Mucosa of descending colon (tissue), 3 donors: ENCODE data around the gene AK3. TPM values are rescaled to one million over a fixed set of nuclear protein-coding genes. Genes with fewer than 3 reads are reported as not detected.

Source experiments
- ATAC-seq: fragments of 200-7000 bp; cut with Tn5 transposase; one replicate; pipeline ENCODE4 v1.9.1; 2020; ENCODE audit warnings: mild to moderate bottlenecking, moderate library complexity
- DNase-seq, 3 donors: peaks; one replicate each; pipeline ENCODE4 v3.0.0-alpha.2; 2020
- H3K36me3 ChIP-seq: fragments of 200-600 bp; one replicate; pipeline ENCODE4 v1.8.0; 2021; ENCODE audit warnings: low read depth, mild to moderate bottlenecking
- H3K4me1 ChIP-seq: fragments of 200-600 bp; one replicate; pipeline ENCODE4 v1.8.0; 2021; ENCODE audit warnings: low read depth, mild to moderate bottlenecking
- H3K4me3 ChIP-seq: fragments of 200-600 bp; one replicate; pipeline ENCODE4 v1.8.0; 2021; ENCODE audit warnings: mild to moderate bottlenecking
- H3K9me3 ChIP-seq: fragments of 200-600 bp; one replicate; pipeline ENCODE4 v1.8.0; 2021; ENCODE audit warnings: mild to moderate bottlenecking
- intact Hi-C, 2 donors: fragments of 100-400 bp; cut with DNase I in 1 of 2; cut with micrococcal nuclease in 1 of 2; formaldehyde crosslinking; loops; one replicate each; pipeline versions ENCODE4 v1.11.0 to v1.11.1; 2022; cut with DNase I, micrococcal nuclease
- total RNA-seq, 3 donors: library from RNA; stranded (reverse); fragmentation: NEBNext Ultra II Directional in 2 of 3; extraction: Animal tissue kit (Norgen Biotek cat#: 25700) in 2 of 3; gene quantifications; one replicate each; pipeline versions ENCODE4 v1.2.1 to v1.2.4, GENCODE V29; 2021 to 2023
- TF ChIP-seq, protein P1 (sequence below): fragments of 200-600 bp; IDR thresholded peaks from one replicate; pipeline ENCODE4 v1.8.0; 2022; ENCODE audit warnings: antibody characterized with exemption, mild to moderate bottlenecking
- donor health status: DM: no; HTN: no; CAD: no; lungs with moderate emphysema.
- donor health status: DM: no; HTN: no; CAD: no.
- donor health status: DM: no; HTN: yes; CAD: no.

Gene AK3
- total RNA-seq, 3 donors from 2014 or later: 71.4 to 86.8 (median 74.0) TPM

- no peak overlapping the region for H3K4me3 ChIP-seq
- H3K36me3 ChIP-seq: no peaks in the 10 kb centered on the region
- DNase-seq: no peak
- TF ChIP-seq, protein P1, sequence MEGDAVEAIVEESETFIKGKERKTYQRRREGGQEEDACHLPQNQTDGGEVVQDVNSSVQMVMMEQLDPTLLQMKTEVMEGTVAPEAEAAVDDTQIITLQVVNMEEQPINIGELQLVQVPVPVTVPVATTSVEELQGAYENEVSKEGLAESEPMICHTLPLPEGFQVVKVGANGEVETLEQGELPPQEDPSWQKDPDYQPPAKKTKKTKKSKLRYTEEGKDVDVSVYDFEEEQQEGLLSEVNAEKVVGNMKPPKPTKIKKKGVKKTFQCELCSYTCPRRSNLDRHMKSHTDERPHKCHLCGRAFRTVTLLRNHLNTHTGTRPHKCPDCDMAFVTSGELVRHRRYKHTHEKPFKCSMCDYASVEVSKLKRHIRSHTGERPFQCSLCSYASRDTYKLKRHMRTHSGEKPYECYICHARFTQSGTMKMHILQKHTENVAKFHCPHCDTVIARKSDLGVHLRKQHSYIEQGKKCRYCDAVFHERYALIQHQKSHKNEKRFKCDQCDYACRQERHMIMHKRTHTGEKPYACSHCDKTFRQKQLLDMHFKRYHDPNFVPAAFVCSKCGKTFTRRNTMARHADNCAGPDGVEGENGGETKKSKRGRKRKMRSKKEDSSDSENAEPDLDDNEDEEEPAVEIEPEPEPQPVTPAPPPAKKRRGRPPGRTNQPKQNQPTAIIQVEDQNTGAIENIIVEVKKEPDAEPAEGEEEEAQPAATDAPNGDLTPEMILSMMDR: no peak
- no peak for ATAC-seq
- no peaks in the 10 kb centered on the region for H3K4me1 ChIP-seq
- H3K9me3 ChIP-seq: no peaks in the 10 kb centered on the region
- intact Hi-C loops: no loop called here
Measured at GRCh38 chr9:4700932-4701331, 40.1 kb downstream of the AK3 start.

- no peaks in the 10 kb centered on the region for H3K36me3 ChIP-seq
- ATAC-seq (no peak), DNase-seq (no peak)
Measured at GRCh38 chr9:4700091-4700490, 40.9 kb downstream of the AK3 start.

GRCh38 chr9:4691795-4692194 lies 49.2 kb downstream of the AK3 start:
- H3K4me1 ChIP-seq: no peaks in the 10 kb centered on the region
- H3K9me3 ChIP-seq: no peaks in the 10 kb centered on the region
- TF ChIP-seq, protein P1: no peak
- intact Hi-C loops: no loop called here
- ATAC-seq (no peak), DNase-seq (no peak)
- H3K4me3 ChIP-seq: no peak overlapping the region
- no peaks in the 10 kb centered on the region for H3K36me3 ChIP-seq

More at GRCh38 chr9:4700091-4700490, 40.9 kb downstream of the AK3 start:
- H3K4me3 ChIP-seq: no peak overlapping the region
- TF ChIP-seq, protein P1: no peak
- no peaks in the 10 kb centered on the region for H3K4me1 ChIP-seq
- intact Hi-C loops: no loop called here
- H3K9me3 ChIP-seq: no peaks in the 10 kb centered on the region

DNA sequence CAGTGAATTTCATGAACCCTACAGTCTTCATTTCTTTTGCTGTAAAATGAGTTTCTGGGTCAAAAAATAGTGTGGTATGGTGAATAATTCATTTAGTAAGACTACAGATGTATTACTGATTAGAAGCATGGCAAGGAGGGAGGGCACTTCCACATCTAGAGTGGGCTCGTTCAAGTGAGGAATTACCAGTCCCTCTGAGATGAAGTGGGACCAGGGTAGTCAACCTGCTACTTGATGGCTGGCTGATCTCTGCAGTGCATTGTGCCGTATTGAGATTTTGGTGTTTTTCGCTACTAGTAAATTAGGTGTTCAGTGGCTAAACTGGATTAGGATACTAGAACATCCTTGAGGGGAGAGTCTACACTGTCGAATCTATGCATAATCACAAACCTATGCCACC lies 50.9 kb downstream of the AK3 start:
- no peak for DNase-seq
- intact Hi-C loops: no loop called here
- Histone ChIP-seq H3K9me3 (no peaks in the 10 kb centered on the region), H3K4me1 (no peaks in the 10 kb centered on the region), H3K36me3 (no peaks in the 10 kb centered on the region), H3K4me3 (no peak overlapping the region)
- ATAC-seq: no peak
- TF ChIP-seq, protein P1: no peak

- no peak for ATAC-seq
- Histone ChIP-seq H3K4me1 (no peaks in the 10 kb centered on the region), H3K9me3 (no peaks in the 10 kb centered on the region), H3K4me3 (no peak overlapping the region), H3K36me3 (no peaks in the 10 kb centered on the region)
- TF ChIP-seq, protein P1: no peak
- intact Hi-C loops: no loop called here
- no peak for DNase-seq
Measured at GRCh38 chr9:4689687-4690104, 51.3 kb downstream of the AK3 start.

GRCh38 chr9:4689021-4689420 lies 52.0 kb downstream of the AK3 start:
- H3K9me3 ChIP-seq: no peaks in the 10 kb centered on the region
- H3K4me3 ChIP-seq: no peak overlapping the region
- intact Hi-C loops: no loop called here
- H3K36me3 ChIP-seq: no peaks in the 10 kb centered on the region
- ATAC-seq (no peak), DNase-seq (no peak)
- peaks cover 5% of the 10 kb centered on the region for H3K4me1 ChIP-seq
- TF ChIP-seq, protein P1: no peak
